ENCODE data around the gene VWA7.

VWA7 gene

GRCh38 chr6:31750411-31751022 is 26.6 kb downstream of the VWA7 start:
- DNase-seq = no peak

GRCh38 chr6:31749301-31750036 is 27.7 kb downstream of the VWA7 start:
- no peak for DNase-seq

- no peak for DNase-seq
Measured at GRCh38 chr6:31744422-31744821, 32.7 kb downstream of the VWA7 start.

GRCh38 chr6:31742894-31743293 is 34.2 kb downstream of the VWA7 start:
- no peak for DNase-seq

- no peak for DNase-seq
Measured at GRCh38 chr6:31741815-31742214, 35.3 kb downstream of the VWA7 start.

- DNase-seq = no peak
Measured at GRCh38 chr6:31740397-31741223, 36.5 kb downstream of the VWA7 start.

- DNase-seq = peak; percentile 99
Measured at GRCh38 chr6:31739639-31740396, 37.3 kb downstream of the VWA7 start, which contains the start of gene MSH5. Gene MSH5, plus strand, starts transcription at chr6:31740005. Its CDS starts 462 bp downstream, at chr6:31740467.

- no peak for DNase-seq
Measured at GRCh38 chr6:31737991-31738979, 38.8 kb downstream of the VWA7 start.

- no peak for DNase-seq
Measured at GRCh38 chr6:31737315-31737990, 39.7 kb downstream of the VWA7 start.

- DNase-seq = no peak
Measured at GRCh38 chr6:31736768-31737314, 40.3 kb downstream of the VWA7 start.

GRCh38 chr6:31736021-31736767 is 40.9 kb downstream of the VWA7 start, which contains the start of gene CLIC1:
Gene CLIC1, minus strand, starts transcription at chr6:31736530. Its CDS starts 230 bp downstream, at chr6:31736300.
- peak; percentile 88 for DNase-seq

GRCh38 chr6:31734821-31735406 is 42.2 kb downstream of the VWA7 start:
- no peak for DNase-seq

- no peak for DNase-seq
Measured at GRCh38 chr6:31734247-31734820, 42.8 kb downstream of the VWA7 start.

- DNase-seq = no peak
Measured at GRCh38 chr6:31733734-31734133, 43.4 kb downstream of the VWA7 start.

- DNase-seq = no peak
Measured at GRCh38 chr6:31732029-31732428, 45.1 kb downstream of the VWA7 start.

- no peak for DNase-seq
Measured at GRCh38 chr6:31730631-31731086, 46.5 kb downstream of the VWA7 start.

- peak; percentile 97 for DNase-seq
Measured at GRCh38 chr6:31729979-31730630, 47.0 kb downstream of the VWA7 start.

- DNase-seq = peak; percentile 92
Measured at GRCh38 chr6:31729515-31729978, 47.6 kb downstream of the VWA7 start.

Data from right forelimb (tissue), 1 donor.